Measurements from ENCODE around the gene SYTL4. TPM values are rescaled to one million over a fixed set of nuclear protein-coding genes. Genes with fewer than 3 reads are reported as not detected.

The SYTL4 gene
- total and polyA plus RNA-seq, 2 donors = 0.94 to 2.1 TPM

- no peaks in the 10 kb centered on the region for H3K27me3 ChIP-seq (ENCODE audit: control insufficient read depth in 2 of 2, insufficient read depth in 1 of 2, low read length in 1 of 2)
- no peaks in the 10 kb centered on the region for H3K4me1 ChIP-seq (ENCODE audit: control insufficient read depth in 2 of 2, insufficient read depth in 2 of 2, low read length in 2 of 2)
- no peak overlapping the region for H3K4me3 ChIP-seq (ENCODE audit: low read length in 2 of 2)
- DNase-seq (ENCODE audit: low read depth in 6 of 9, low spot score in 9 of 9) = no peak
- no peak overlapping the region for H3K27ac ChIP-seq (ENCODE audit: low read depth in 1 of 2, low read length in 1 of 2)
- no peaks in the 10 kb centered on the region for H3K9me3 ChIP-seq (ENCODE audit: control insufficient read depth in 2 of 2, insufficient read depth in 1 of 2, low read length in 1 of 2)
- WGBS = 94% methylated on average over 1 of the region's 1 CpG
- H3K36me3 ChIP-seq (ENCODE audit: control insufficient read depth in 2 of 2, insufficient read depth in 2 of 2, low read length in 1 of 2) = no peaks in the 10 kb centered on the region
These were observed 31.1 kb downstream of the SYTL4 start for GRCh38 chrX:100700809-100701208.

GRCh38 chrX:100698551-100698950 lies 33.4 kb downstream of the SYTL4 start:
- no peak for DNase-seq (ENCODE audit: low read depth in 6 of 9, low spot score in 9 of 9)
- Histone ChIP-seq H3K36me3 (ENCODE audit: control insufficient read depth in 2 of 2, insufficient read depth in 2 of 2, low read length in 1 of 2) (no peaks in the 10 kb centered on the region), H3K4me3 (ENCODE audit: low read length in 2 of 2) (no peak overlapping the region), H3K9me3 (ENCODE audit: control insufficient read depth in 2 of 2, insufficient read depth in 1 of 2, low read length in 1 of 2) (no peaks in the 10 kb centered on the region), H3K27me3 (ENCODE audit: control insufficient read depth in 2 of 2, insufficient read depth in 1 of 2, low read length in 1 of 2) (no peaks in the 10 kb centered on the region), H3K27ac (ENCODE audit: low read depth in 1 of 2, low read length in 1 of 2) (no peak overlapping the region), H3K4me1 (ENCODE audit: control insufficient read depth in 2 of 2, insufficient read depth in 2 of 2, low read length in 2 of 2) (no peaks in the 10 kb centered on the region)

DNA sequence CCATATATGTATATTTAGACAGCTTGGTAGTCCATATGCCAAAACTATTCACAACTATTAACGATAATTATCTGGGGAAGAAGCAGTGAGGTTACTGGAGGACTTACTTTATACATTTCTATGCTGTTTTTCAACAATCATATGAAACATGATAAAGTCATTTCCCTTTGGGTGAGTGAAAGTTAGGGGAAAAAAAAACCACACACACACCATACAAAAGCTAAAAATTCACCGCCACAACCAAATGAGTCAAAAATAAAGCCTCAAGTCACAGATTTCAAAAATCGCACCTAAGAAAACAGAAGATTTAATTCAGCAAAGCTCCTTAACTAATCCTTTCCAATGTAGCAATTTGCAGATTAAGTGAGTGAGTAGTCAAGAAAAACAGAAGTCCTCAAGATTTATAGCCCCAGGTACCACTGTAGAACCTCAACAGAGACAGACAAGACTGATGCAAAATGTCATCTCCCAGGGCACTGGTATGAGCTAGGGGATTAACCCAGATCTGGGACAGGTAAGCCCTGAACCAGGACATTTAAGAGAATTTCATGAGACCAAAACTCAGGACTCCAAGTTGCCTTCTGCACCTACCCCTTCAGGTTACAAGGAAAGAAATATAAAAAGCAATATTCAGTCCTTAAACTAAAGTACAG lies 35.1 kb downstream of the SYTL4 start:
- 51% methylated on average over 3 of the region's 3 CpGs for WGBS
- DNase-seq (ENCODE audit: low read depth in 6 of 9, low spot score in 9 of 9) = no peak
- Histone ChIP-seq H3K4me1 (ENCODE audit: control insufficient read depth in 2 of 2, insufficient read depth in 2 of 2, low read length in 2 of 2) (no peaks in the 10 kb centered on the region), H3K9me3 (ENCODE audit: control insufficient read depth in 2 of 2, insufficient read depth in 1 of 2, low read length in 1 of 2) (no peaks in the 10 kb centered on the region), H3K27ac (ENCODE audit: low read depth in 1 of 2, low read length in 1 of 2) (no peak overlapping the region), H3K4me3 (ENCODE audit: low read length in 2 of 2) (no peak overlapping the region), H3K36me3 (ENCODE audit: control insufficient read depth in 2 of 2, insufficient read depth in 2 of 2, low read length in 1 of 2) (no peaks in the 10 kb centered on the region), H3K27me3 (ENCODE audit: control insufficient read depth in 2 of 2, insufficient read depth in 1 of 2, low read length in 1 of 2) (no peaks in the 10 kb centered on the region)

DNA sequence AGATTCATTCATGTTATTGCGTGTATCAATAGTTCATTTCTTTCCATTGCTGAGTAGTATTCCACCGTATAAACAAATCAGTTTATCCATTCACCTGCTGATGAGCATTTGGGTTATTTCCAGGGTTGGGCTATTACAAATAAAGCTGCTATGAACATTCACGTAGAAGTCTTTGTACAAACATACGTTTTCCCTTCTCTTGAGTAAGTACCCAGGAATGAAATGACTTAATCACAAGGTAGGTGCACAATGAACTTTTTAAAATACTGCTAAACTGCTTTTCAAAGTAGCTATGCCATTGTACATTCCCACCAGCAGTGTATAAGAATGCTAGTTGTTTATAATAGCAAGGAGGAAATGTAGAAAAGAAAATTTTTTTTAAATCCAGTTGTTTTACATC lies 35.9 kb downstream of the SYTL4 start:
- no peaks in the 10 kb centered on the region for H3K36me3 ChIP-seq (ENCODE audit: control insufficient read depth in 2 of 2, insufficient read depth in 2 of 2, low read length in 1 of 2)
- DNase-seq (ENCODE audit: low read depth in 6 of 9, low spot score in 9 of 9) = no peak
- no peak overlapping the region for H3K4me3 ChIP-seq (ENCODE audit: low read length in 2 of 2)
- WGBS = 96% methylated on average over 4 of the region's 4 CpGs
- H3K9me3 ChIP-seq (ENCODE audit: control insufficient read depth in 2 of 2, insufficient read depth in 1 of 2, low read length in 1 of 2) = no peaks in the 10 kb centered on the region
- H3K27ac ChIP-seq (ENCODE audit: low read depth in 1 of 2, low read length in 1 of 2) = no peak overlapping the region
- no peaks in the 10 kb centered on the region for H3K4me1 ChIP-seq (ENCODE audit: control insufficient read depth in 2 of 2, insufficient read depth in 2 of 2, low read length in 2 of 2)
- no peaks in the 10 kb centered on the region for H3K27me3 ChIP-seq (ENCODE audit: control insufficient read depth in 2 of 2, insufficient read depth in 1 of 2, low read length in 1 of 2)

- no peaks in the 10 kb centered on the region for H3K27me3 ChIP-seq (ENCODE audit: control insufficient read depth in 2 of 2, insufficient read depth in 1 of 2, low read length in 1 of 2)
- no peak overlapping the region for H3K27ac ChIP-seq (ENCODE audit: low read depth in 1 of 2, low read length in 1 of 2)
- no peak for DNase-seq (ENCODE audit: low read depth in 6 of 9, low spot score in 9 of 9)
- H3K4me3 ChIP-seq (ENCODE audit: low read length in 2 of 2) = no peak overlapping the region
- no peaks in the 10 kb centered on the region for H3K4me1 ChIP-seq (ENCODE audit: control insufficient read depth in 2 of 2, insufficient read depth in 2 of 2, low read length in 2 of 2)
- 77% methylated on average over 2 of the region's 2 CpGs for WGBS
- no peaks in the 10 kb centered on the region for H3K36me3 ChIP-seq (ENCODE audit: control insufficient read depth in 2 of 2, insufficient read depth in 2 of 2, low read length in 1 of 2)
- no peaks in the 10 kb centered on the region for H3K9me3 ChIP-seq (ENCODE audit: control insufficient read depth in 2 of 2, insufficient read depth in 1 of 2, low read length in 1 of 2)
These were observed 36.6 kb downstream of the SYTL4 start for GRCh38 chrX:100695302-100695701.

GRCh38 chrX:100687546-100687945 lies 44.4 kb downstream of the SYTL4 start:
- no peaks in the 10 kb centered on the region for H3K9me3 ChIP-seq (ENCODE audit: control insufficient read depth in 2 of 2, insufficient read depth in 1 of 2, low read length in 1 of 2)

DNA sequence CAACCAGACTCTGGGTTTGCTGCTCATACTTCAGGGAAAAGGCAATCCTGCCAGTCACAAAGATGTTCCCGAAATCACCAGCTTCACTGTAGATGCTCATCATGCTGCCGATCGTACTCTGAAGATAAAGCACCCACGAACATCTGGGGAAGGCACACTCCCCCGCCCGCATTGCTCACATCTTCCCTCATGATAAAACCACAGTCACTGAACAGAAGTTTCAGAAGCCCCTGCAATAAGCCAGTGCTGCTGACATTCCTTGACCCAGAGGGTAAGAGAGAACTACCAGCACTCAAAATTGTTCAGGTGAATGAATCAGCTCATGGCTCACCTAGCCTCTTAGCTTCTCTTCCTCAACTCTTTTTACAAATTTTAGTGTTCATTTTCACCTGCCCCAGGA lies 44.8 kb downstream of the SYTL4 start:
- H3K36me3 ChIP-seq (ENCODE audit: control insufficient read depth in 2 of 2, insufficient read depth in 2 of 2, low read length in 1 of 2) = no peaks in the 10 kb centered on the region
- no peaks in the 10 kb centered on the region for H3K4me1 ChIP-seq (ENCODE audit: control insufficient read depth in 2 of 2, insufficient read depth in 2 of 2, low read length in 2 of 2)
- no peak overlapping the region for H3K4me3 ChIP-seq (ENCODE audit: low read length in 2 of 2)
- no peaks in the 10 kb centered on the region for H3K9me3 ChIP-seq (ENCODE audit: control insufficient read depth in 2 of 2, insufficient read depth in 1 of 2, low read length in 1 of 2)
- no peaks in the 10 kb centered on the region for H3K27me3 ChIP-seq (ENCODE audit: control insufficient read depth in 2 of 2, insufficient read depth in 1 of 2, low read length in 1 of 2)
- 27% methylated on average over 6 of the region's 6 CpGs for WGBS
- no peak overlapping the region for H3K27ac ChIP-seq (ENCODE audit: low read depth in 1 of 2, low read length in 1 of 2)
- peak in 2 of 9 donors; percentile 6 to 27 for DNase-seq (ENCODE audit: low read depth in 6 of 9, low spot score in 9 of 9)

More at GRCh38 chrX:100687546-100687945, 44.4 kb downstream of the SYTL4 start:
- 32% methylated on average over 2 of the region's 2 CpGs for WGBS
- no peaks in the 10 kb centered on the region for H3K27me3 ChIP-seq (ENCODE audit: control insufficient read depth in 2 of 2, insufficient read depth in 1 of 2, low read length in 1 of 2)
- no peaks in the 10 kb centered on the region for H3K36me3 ChIP-seq (ENCODE audit: control insufficient read depth in 2 of 2, insufficient read depth in 2 of 2, low read length in 1 of 2)
- no peak overlapping the region for H3K4me3 ChIP-seq (ENCODE audit: low read length in 2 of 2)
- no peaks in the 10 kb centered on the region for H3K4me1 ChIP-seq (ENCODE audit: control insufficient read depth in 2 of 2, insufficient read depth in 2 of 2, low read length in 2 of 2)
- DNase-seq (ENCODE audit: low read depth in 6 of 9, low spot score in 9 of 9) = no peak
- no peak overlapping the region for H3K27ac ChIP-seq (ENCODE audit: low read depth in 1 of 2, low read length in 1 of 2)

- Histone ChIP-seq H3K9me3 (ENCODE audit: control insufficient read depth in 2 of 2, insufficient read depth in 1 of 2, low read length in 1 of 2) (no peaks in the 10 kb centered on the region), H3K27me3 (ENCODE audit: control insufficient read depth in 2 of 2, insufficient read depth in 1 of 2, low read length in 1 of 2) (no peaks in the 10 kb centered on the region), H3K4me3 (ENCODE audit: low read length in 2 of 2) (no peak overlapping the region), H3K36me3 (ENCODE audit: control insufficient read depth in 2 of 2, insufficient read depth in 2 of 2, low read length in 1 of 2) (no peaks in the 10 kb centered on the region), H3K27ac (ENCODE audit: low read depth in 1 of 2, low read length in 1 of 2) (no peak overlapping the region), H3K4me1 (ENCODE audit: control insufficient read depth in 2 of 2, insufficient read depth in 2 of 2, low read length in 2 of 2) (no peaks in the 10 kb centered on the region)
- WGBS = 80% methylated on average over 1 of the region's 1 CpG
- DNase-seq (ENCODE audit: low read depth in 6 of 9, low spot score in 9 of 9) = no peak
These were observed 46.0 kb downstream of the SYTL4 start for GRCh38 chrX:100685997-100686305.

DNA sequence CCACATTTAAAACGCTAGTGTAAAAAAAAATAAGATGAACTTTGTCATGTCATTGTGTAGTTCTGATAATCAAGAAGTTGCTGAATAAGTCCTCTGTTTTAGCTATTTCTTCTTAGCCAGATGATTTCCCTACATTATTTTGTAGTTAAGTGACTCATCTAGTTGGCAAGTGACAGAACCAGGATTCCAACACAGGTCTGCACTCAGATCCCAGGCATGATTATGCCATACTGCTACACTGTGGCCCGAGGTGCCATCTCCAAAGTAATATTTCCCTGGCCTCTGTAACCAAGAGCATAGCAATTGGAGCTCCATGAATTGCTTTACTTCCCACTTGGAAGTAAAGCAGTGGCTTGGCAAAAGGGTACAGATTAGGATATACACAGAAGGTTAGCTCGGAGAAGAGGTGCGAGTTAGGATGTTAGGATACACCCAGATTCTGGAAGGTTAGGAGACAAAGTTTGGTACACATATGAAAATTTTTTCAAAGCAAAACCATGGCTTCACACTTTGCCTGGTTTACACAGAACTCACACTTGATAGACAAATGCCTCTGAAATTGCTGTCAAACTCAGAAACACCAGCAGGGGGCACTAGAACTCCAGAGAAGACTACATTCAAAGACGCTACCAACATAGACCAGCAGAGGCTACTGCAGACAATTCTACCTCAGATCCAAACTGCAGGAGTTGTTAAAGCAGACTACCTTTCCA lies 46.5 kb downstream of the SYTL4 start:
- peak; percentile 27 to 83 (median 44) for DNase-seq (ENCODE audit: low read depth in 6 of 9, low spot score in 9 of 9)
- no peaks in the 10 kb centered on the region for H3K9me3 ChIP-seq (ENCODE audit: control insufficient read depth in 2 of 2, insufficient read depth in 1 of 2, low read length in 1 of 2)
- no peaks in the 10 kb centered on the region for H3K27me3 ChIP-seq (ENCODE audit: control insufficient read depth in 2 of 2, insufficient read depth in 1 of 2, low read length in 1 of 2)
- H3K4me1 ChIP-seq (ENCODE audit: control insufficient read depth in 2 of 2, insufficient read depth in 2 of 2, low read length in 2 of 2) = no peaks in the 10 kb centered on the region
- 64% methylated on average over 5 of the region's 5 CpGs for WGBS
- H3K4me3 ChIP-seq (ENCODE audit: low read length in 2 of 2) = no peak overlapping the region
- no peaks in the 10 kb centered on the region for H3K36me3 ChIP-seq (ENCODE audit: control insufficient read depth in 2 of 2, insufficient read depth in 2 of 2, low read length in 1 of 2)
- no peak overlapping the region for H3K27ac ChIP-seq (ENCODE audit: low read depth in 1 of 2, low read length in 1 of 2)

Measured in thymus (tissue), 11 donors.